Neutrophil (primary cell): ENCODE results near the gene RBMS3.

Experiments
- H3K27ac ChIP-seq: fragments of 200-600 bp; sonication (generic); 2 replicates; pipeline ENCODE4 v1.5.1; 2016; ENCODE audit warnings: mild to moderate bottlenecking, moderate library complexity
- H3K27me3 ChIP-seq: fragments of 200-600 bp; sonication (generic); 2 replicates; pipeline ENCODE4 v1.6.0; 2016; ENCODE audit warnings: mild to moderate bottlenecking
- H3K36me3 ChIP-seq: fragments of 200-600 bp; sonication (generic); 2 replicates; pipeline ENCODE4 v1.5.1; 2017
- H3K4me1 ChIP-seq, 2 experiments: fragments of 200-600 bp in 1 of 2; sonication (generic) in 1 of 2; 1 replicate in 1 of 2; 2 replicates in 1 of 2; pipeline versions ENCODE4 v1.5.1 to v1.6.1; 2013 to 2016; ENCODE audit warnings: low read depth in 1 of 2, low read length in 1 of 2, mild to moderate bottlenecking in 1 of 2, moderate library complexity in 1 of 2; ENCODE audit not compliant: control insufficient read depth in 1 of 2, insufficient read depth in 1 of 2
- H3K4me3 ChIP-seq, 2 experiments: fragments of 200-600 bp in 1 of 2; sonication (generic) in 1 of 2; 1 replicate in 1 of 2; 2 replicates in 1 of 2; pipeline ENCODE4 v1.5.1; 2013 to 2016; ENCODE audit warnings: low read depth in 1 of 2, low read length in 1 of 2, mild to moderate bottlenecking in 1 of 2, moderate library complexity in 1 of 2
- H3K9me3 ChIP-seq: fragments of 200-600 bp; sonication (generic); 2 replicates; pipeline ENCODE4 v1.5.1; 2016
- TF ChIP-seq, protein P1 (sequence below): fragments of 200-600 bp; sonication (generic); IDR thresholded peaks from 2 replicates; pipeline ENCODE4 v1.5.1; 2016; ENCODE audit warnings: antibody characterized with exemption

Gene RBMS3

DNA sequence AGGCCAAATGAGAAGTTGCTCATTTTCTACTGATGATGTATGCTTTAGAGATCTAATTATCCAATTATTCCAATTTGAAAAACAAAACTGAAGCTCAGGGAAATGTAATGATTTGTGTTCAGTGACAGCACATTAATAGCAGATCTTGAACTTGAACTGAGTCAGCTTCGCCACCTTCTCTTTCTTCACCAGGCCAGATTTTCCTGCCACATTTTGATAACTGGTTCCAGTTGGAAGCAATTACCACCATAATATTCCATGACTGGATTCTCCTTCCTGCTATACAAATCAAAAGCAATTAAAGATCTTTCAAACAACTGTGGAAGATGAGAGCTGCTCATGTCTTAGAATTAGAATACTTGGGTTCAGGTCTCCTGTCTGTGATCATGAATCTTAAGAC is 334.1 kb downstream of the RBMS3 start:
- Histone ChIP-seq H3K4me3 (no peak overlapping the region), H3K9me3 (no peaks in the 10 kb centered on the region), H3K36me3 (no peaks in the 10 kb centered on the region), H3K4me1 (no peaks in the 10 kb centered on the region), H3K27me3 (no peaks in the 10 kb centered on the region), H3K27ac (no peak overlapping the region)
- TF ChIP-seq, protein P1, sequence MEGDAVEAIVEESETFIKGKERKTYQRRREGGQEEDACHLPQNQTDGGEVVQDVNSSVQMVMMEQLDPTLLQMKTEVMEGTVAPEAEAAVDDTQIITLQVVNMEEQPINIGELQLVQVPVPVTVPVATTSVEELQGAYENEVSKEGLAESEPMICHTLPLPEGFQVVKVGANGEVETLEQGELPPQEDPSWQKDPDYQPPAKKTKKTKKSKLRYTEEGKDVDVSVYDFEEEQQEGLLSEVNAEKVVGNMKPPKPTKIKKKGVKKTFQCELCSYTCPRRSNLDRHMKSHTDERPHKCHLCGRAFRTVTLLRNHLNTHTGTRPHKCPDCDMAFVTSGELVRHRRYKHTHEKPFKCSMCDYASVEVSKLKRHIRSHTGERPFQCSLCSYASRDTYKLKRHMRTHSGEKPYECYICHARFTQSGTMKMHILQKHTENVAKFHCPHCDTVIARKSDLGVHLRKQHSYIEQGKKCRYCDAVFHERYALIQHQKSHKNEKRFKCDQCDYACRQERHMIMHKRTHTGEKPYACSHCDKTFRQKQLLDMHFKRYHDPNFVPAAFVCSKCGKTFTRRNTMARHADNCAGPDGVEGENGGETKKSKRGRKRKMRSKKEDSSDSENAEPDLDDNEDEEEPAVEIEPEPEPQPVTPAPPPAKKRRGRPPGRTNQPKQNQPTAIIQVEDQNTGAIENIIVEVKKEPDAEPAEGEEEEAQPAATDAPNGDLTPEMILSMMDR: no peak

DNA sequence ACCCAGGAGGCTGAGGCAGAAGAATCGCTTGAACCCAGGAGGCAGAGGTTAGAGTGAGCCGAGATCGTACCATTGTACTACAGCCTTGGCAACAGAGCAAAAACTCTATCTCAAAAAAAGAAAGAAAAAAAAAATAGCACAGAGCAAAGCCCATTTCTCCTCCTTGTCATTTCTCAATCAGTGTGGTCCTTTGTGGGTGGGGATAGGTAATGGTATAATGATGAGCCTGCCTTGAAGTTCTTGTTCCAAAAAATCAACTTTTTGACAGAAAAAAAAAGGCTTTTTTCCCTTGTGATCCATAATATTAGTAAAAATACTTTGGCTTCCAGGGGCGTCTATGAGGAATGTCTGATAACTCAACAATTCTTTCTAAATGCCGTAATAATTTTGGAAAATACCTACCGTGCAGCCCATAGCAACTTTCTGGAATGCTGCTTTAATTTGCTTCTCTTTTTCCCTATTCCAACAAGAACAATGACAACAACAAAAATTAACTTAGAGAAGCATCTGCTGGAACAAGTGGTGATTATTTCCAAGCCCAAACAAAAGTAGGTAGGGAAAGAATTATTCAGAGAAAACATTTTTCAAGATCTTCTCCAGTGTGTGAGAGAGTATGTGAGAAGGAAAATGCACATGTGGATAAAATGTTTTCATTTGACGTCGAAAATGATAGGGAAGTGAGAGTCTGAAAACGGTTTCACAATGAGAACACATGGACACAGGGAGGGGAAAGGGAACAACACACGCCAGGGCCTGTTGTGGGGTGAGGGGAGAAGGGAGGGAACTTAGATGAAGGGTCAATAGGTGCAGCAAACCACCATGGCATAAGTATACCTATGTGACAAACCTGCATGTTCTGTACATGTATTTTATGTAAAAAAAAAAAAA is 337.8 kb downstream of the RBMS3 start:
- Histone ChIP-seq H3K4me3 (no peak overlapping the region), H3K27me3 (no peaks in the 10 kb centered on the region), H3K36me3 (no peaks in the 10 kb centered on the region), H3K27ac (no peak overlapping the region), H3K9me3 (no peaks in the 10 kb centered on the region), H3K4me1 (no peaks in the 10 kb centered on the region)
- TF ChIP-seq, protein P1: no peak

DNA sequence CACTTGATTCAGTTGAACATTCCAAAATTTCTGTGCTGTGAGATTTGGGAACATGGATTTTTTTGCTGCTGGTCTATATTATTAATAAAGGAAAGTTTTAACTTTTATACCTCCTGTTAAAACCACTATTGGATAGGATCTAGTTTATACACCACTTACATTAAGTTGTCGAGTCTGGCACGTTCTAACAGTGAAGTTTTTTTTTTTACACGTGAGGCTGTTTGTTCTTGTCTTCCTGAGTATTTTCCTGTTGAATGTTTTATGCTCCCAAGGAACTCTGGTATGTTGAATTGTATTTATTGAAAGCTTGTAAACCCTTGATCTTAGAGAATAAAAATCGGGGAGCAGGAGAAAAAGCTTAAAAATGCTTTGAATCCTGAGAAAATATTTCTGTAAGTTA is 338.8 kb downstream of the RBMS3 start:
- H3K36me3 ChIP-seq: no peaks in the 10 kb centered on the region
- no peak overlapping the region for H3K4me3 ChIP-seq
- TF ChIP-seq, protein P1: no peak
- no peaks in the 10 kb centered on the region for H3K9me3 ChIP-seq
- no peaks in the 10 kb centered on the region for H3K4me1 ChIP-seq
- no peak overlapping the region for H3K27ac ChIP-seq
- no peaks in the 10 kb centered on the region for H3K27me3 ChIP-seq

DNA sequence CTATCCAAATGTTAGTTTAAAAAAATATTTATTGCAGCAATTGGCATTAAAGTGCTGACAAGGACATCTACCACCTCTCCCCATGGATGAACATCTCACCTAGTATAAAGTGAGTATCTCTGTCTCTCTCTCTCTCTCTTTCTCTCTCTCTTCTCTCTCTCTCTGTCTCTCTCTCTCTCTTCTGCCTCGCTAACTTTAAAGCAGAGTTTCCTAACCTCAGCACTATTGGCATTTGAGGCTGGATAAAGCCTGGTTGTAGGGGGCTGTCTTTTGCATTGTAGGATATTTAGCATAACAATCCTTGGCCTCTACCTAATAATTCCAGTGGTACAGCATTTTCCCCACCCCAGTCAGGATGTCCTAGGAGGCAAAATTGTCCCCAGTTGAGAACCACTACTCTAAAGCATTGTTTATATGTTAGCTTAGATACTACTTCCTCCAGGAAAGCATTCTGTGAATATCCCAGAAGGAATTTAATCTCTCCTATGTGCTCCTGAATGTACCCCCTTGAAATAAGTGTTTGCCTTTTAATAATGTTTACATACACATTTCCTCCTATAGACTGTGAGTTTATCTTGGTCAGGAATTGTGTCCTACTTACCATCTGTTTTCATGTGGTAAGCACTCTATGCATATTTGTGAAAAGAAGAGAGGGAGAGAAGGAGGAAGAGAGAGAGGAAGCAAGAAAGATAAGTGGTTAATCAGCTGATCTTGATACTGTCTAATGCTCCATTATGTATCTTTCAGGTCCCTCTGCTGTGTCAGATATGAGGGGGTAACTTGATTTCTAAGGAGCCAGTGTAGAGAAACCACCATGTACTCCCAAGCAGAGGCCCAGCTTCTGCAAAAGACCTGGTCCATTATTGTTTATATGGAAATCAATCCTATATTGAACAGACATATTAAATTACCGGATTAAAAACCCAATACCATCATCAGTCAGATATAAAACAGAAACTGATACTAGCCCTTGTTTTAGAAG is 346.6 kb downstream of the RBMS3 start:
- Histone ChIP-seq H3K27me3 (no peaks in the 10 kb centered on the region), H3K36me3 (no peaks in the 10 kb centered on the region), H3K4me1 (no peaks in the 10 kb centered on the region), H3K9me3 (no peaks in the 10 kb centered on the region), H3K27ac (no peak overlapping the region), H3K4me3 (no peak overlapping the region)
- TF ChIP-seq, protein P1: no peak

DNA sequence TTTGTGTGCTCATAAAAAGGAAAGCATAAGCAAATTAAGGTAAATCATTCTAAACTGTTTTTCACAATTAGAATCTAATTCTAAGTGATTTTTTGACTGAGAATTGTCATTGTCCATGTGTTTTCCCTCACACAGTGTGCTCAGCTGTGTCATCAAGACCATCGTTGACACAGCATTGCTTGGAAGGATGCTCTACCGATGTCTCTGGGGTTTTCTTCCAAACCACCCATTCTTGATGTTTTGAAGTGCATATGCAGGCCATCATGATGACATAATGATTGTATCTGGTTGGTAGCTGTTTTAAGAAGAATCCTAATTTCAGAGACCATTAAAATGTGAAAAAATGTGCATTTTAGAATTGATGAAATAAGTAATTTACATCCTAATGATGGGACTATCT is 347.9 kb downstream of the RBMS3 start:
- Histone ChIP-seq H3K27ac (no peak overlapping the region), H3K4me3 (no peak overlapping the region), H3K36me3 (no peaks in the 10 kb centered on the region), H3K4me1 (no peaks in the 10 kb centered on the region), H3K9me3 (no peaks in the 10 kb centered on the region), H3K27me3 (no peaks in the 10 kb centered on the region)
- TF ChIP-seq, protein P1: no peak
